NCI-H2029 (cell line): ENCODE measurements around the gene FBXO31.
A peak's percentile ranks its signal among the peaks of the same experiment; 100 is the strongest.

ENCODE experiments used
- DNase-seq: peaks from one replicate; lab custom pipeline; 2025; lab: John Stamatoyannopoulos, UW

The FBXO31 gene

DNA sequence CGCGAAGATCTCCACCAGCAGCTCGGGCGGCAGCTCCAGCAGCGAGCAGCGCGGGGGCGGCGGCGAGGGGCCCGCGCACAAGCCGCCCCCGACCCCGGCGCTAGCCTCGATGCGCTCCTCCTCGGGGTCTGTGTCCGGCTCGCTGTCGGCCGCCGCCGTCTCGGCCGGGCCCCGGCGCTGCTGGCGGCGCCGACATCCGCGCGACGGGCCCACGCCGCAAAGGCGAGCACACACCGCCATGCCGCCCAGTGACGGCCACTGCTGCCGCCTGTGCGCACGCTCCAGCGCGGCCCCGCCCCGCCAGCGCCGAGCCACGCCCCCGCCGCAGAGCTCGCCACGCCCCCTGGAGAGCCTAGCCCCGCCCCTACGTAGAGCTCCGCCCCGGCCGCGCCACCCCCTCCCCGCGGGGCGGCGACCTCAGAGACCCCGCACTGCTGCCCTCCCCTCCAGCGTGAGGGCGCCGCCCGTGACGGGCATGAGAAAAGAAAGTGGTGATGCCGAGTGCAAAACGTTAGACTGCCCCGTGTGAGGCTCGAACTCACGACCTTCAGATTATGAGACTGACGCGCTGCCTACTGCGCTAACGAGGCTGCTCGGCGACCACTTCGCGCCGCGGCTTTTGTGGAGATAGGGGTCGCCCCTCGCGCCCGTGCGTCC, at the start of gene FBXO31:
Gene FBXO31 (minus strand): TSS at position 272 of the 657 bp plus-strand sequence. CDS start 32 bp downstream, at position 240.
- DNase-seq = peak; percentile 46

DNA sequence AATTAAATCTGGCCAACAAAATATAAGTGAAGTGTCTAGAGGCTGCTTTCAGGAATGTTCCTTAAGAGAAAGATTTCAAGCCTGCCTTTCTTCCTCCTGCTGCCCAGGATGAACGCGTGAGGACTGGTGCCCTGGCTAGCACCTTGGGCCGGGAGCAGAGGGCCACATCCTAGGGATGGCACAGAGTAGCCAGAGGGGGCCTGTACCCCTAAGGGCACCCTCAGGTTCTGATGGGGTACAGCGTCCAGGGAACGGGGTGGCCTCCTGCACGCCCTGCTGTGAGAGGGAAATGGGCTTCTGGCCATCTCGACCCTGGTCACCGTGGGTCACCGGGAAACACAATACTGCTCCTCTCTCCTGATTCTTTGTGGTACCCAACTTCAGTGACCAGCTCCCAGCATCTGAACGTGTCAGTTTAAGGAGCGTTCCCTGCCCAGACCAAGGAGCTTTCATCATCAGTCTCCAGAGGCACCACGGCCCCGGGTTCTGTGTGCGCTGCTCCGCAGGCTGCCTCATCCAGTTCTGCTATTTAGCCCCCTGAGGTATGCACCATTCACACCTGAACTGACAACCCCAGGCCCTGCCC, 48.8 kb upstream of the FBXO31 start:
- DNase-seq = no peak

DNA sequence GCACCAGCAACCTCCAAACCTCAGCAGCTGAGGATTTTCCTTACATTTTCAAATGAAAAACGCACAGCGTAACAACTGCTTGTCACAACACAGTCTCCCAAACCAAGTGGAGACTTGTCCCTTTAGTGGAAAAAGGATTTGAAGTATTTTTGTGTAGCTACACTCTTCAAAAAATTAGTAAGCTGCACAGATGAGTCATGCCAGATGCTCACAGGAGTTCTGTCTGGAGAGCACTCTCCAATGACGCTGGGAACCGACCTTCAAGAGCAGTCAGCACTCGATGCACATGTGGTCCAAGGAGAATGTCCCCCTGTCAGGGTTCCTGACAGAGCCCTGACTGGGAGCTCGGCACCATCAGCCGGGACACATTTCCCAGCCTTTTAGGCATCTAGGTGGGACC, 48.4 kb upstream of the FBXO31 start:
- DNase-seq = no peak

DNA sequence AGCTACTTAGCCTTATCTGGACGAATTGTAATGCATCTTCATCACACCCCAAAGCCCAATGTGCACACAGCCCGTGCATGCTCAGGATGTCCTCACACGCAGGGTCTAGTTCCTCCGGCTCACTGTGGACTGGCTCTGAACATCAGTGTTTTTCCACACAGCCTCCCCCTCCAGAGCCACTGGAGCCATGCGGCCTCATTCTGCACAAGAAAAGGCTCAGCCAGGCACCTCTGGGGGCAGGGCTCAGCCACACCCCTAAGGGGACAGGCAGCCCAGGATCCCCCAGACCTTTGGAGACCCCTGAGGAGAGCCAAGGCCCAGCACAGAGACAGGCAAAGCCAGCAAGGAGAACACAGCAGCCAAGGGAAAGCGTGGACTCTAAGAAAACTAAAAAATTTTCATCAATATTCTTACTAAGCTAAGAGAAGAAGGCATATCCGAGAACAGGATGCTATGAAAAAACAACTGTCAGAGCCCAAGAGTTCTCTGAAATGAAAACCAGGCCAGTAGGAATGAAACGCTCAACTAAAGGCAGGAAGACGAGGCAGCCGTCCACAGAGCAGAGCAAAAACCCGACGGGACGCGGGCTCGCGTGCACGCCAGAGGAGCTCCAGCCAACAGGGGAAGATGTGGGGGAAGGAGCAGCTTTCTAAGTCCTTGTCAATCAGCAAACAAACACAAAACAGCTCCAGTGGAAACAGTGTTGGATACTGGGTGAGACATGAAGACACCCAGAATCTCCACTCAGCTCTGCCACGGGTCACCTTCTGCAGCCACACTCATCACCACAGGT, 43.0 kb upstream of the FBXO31 start:
- DNase-seq = no peak

DNA sequence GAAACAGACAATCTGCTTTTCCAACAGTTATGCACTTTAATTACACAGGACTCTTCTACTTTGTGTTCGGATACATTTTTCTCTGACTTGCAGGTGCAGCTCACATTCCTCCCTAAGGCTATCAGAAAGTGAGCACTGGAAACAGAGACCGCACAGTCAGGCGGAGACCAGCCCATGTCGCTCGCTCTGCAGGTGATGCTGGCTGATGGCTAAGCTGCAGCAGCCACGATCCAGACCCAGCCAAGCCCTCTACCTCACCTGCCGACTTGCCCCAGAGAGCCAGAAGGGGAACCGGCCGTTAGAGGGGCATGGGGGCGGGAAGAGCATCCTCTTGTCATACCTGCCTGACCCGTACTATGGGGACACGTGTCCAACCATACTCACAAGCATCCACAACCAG, 42.4 kb upstream of the FBXO31 start:
- no peak for DNase-seq

DNA sequence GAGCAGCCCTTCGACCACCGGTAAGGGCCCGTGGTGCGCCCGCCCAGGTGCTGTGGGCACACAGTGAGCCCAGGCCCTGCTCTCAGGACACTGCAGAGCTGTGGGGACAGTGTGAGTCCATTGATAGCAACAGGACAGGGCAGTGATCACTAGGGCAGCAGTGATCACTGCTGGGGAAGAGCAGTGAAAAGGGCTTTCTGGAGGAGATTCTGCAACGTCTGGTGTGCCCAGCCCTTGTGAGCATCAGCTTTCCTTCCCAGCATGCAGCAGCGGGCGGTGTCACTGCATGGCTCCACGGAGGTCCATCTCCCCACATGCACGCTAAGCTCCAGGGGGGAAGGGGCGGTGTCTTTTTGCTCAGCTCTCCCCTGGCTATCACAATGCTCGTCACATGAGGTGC, 40.7 kb upstream of the FBXO31 start:
- no peak for DNase-seq

- DNase-seq = no peak
Measured at GRCh38 chr16:87423429-87423828, 39.9 kb upstream of the FBXO31 start.

GRCh38 chr16:87422106-87422505, 38.5 kb upstream of the FBXO31 start:
- DNase-seq = no peak

DNA sequence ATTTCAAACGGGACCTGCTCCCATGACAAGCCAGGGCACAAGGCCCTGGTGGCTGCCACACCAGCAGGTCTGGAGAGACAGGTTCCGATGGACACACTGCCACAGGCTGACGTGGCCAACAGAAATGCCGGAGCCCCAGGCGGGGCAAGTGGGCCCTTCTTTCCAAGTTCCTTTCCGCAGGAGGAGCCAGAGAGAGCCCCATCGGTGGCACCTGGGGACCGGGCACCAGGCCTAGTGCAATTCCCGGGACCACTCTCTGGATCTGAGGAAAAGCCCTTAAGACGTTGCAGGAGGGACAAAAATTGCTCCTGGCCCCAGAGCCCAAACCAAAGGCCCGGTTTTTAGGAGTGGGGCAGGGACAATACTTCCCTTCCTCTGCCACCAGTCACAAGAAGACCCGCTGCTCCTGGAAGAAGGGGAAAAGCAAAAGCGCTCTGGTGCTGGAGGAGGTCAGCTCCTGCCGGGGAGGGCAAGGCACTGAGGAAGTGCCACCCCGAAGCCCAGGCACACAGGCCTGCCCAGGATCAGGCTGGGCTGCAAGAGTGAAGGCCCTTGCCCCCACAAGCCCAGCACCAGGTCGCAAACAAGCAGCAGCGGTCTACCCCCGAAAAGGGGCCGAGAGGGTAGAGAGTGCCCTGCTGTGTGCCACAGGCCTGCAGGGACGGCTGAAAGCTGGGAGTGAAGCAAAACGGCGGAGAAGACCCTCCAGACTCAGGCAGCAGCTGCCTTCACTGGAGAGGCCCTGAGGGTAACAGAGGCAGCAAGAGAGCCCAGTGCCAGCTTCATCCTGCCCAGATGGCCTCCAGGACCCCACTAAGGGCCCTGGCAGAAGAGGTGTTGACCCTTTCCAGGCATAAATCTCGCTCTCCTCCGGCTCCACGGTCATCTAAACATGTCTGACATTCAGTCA, 37.7 kb upstream of the FBXO31 start:
- DNase-seq = no peak

DNA sequence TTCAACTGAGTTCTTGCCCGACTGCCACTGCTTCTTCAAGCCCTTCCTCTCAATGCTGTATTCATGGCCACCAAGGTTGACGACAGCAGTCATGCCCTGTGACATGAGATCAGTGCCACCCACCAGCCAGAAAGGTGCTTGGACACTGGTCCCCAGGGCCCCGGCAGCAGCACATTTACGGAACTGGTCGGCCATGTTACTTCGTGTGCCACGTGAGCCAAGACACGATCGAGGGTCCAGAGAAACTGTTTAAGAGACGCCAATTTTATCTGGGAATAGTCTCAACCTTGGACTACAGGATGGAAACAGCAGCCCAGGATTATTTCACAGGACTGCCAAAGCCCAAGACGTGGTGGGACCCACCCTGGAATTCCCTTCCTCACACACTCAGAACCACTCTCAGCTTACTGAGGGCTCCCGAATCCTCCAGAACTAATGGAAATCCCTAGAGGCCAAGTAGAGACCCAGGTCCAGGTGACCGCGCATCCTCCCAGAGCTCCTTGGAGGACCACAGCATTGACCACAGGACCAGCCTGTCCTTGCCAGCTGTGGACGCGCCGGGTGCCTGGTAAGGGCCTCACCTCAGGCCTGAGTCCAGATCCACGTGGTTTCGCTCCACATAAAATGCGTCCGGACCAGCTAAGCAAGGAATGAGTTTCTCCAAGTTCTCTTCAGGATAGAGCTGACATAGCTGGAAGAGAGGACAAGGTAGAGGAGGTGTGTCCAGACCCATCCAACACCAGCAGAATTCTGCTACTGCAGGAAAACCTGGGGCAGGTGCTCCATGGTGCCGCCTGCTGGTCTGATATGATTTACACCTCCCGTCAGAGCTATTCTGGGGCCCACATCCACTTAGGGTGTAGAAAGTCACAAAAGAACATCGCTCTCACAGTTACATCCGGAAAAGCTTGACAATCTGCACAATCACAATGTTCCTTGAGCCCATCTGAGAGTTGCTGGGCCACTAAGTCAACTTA, 36.7 kb upstream of the FBXO31 start:
- DNase-seq = no peak

DNA sequence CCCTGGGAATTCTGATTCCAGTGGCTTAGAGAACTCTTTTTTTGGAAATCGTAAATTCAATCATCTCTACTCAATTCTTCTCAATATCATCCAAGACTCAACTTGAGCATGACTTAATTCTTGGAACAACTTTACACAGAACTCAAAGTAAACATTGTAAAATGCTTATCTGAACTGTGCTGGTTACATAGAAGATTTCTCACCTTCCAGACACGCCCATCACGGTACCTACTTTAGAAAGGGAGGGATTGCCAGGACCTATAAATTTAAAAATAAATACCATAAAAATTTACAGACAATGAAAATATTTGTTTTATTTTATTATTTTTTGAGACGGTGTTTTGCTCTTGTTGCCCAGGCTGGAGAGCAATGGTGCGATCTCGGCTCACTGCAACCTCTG, 35.1 kb upstream of the FBXO31 start:
- no peak for DNase-seq

DNA sequence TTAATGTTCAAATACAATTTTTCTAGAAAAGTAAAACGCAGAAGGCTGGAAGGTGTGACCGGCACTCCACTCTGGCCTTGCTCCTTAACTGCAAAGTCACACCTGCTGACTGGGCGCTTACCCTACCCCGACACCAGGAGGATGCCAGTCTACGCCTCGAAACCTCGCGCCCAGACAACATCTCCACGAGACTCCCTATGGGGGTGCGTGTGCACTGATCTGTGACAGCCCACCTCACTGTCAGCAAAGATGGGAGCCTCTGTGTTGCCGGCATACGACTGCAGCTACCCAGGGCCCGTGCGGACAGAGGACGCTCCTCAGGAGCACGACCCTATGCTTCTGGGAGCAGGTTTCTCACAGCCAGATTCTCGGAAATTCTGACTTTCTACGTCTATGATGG, 34.6 kb upstream of the FBXO31 start:
- DNase-seq = no peak

DNA sequence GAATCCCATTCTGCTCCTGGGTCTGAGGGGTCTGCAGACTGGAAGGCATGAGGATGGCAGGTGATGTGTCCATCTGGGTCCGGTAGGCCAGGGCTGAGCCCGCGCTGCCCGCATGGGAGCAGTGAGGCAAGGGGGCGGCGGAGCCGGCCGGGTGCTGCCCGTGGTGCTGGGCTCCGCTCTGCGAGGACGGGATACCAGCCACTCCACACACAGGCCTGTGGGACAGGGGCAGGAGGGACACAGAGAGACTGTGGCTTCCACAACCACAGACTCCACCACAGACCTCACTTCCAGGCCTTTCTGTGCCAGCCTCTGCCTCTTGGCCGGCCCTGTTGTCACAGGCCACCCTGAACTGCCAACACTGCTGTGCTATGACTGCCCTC, 33.9 kb upstream of the FBXO31 start:
- no peak for DNase-seq

DNA sequence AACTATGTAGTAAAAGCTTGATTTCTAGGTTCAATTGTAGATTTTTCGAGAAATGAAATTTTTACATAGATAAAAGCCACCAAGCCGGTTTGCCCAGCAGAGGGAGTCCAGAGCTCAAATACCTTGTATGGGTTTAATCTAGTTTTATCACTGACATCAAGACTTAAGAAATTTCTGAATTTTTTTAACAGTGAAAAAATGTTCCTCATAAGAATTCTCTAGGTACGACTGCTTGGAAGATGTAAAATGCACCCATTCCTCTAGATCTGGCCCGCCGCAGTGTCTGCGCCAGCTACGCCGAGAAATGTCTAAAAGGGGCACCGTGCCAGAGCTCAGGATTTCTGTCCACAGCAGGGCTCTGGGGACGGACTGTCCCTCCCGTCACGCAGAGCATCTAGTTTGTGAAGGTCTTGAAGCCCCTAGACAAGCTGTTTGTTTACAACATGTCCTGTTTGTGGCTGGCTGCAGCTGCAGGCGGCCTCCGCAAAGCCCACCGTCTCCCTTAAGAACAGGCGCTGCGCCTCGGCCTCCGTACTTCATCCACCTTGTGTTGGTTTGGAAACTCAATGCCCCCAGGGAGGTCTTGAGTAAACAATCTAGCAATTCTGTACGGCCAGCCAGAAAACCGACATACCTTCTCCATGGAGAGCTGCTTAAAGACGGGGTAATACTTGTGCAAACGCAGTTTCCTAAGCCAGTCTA, 33.4 kb upstream of the FBXO31 start:
- DNase-seq = no peak

- no peak for DNase-seq
Measured at GRCh38 chr16:87415441-87415840, 31.9 kb upstream of the FBXO31 start.

- DNase-seq = no peak
Measured at GRCh38 chr16:87414251-87414680, 30.7 kb upstream of the FBXO31 start.

- no peak for DNase-seq
Measured at GRCh38 chr16:87412996-87413421, 29.4 kb upstream of the FBXO31 start.

DNA sequence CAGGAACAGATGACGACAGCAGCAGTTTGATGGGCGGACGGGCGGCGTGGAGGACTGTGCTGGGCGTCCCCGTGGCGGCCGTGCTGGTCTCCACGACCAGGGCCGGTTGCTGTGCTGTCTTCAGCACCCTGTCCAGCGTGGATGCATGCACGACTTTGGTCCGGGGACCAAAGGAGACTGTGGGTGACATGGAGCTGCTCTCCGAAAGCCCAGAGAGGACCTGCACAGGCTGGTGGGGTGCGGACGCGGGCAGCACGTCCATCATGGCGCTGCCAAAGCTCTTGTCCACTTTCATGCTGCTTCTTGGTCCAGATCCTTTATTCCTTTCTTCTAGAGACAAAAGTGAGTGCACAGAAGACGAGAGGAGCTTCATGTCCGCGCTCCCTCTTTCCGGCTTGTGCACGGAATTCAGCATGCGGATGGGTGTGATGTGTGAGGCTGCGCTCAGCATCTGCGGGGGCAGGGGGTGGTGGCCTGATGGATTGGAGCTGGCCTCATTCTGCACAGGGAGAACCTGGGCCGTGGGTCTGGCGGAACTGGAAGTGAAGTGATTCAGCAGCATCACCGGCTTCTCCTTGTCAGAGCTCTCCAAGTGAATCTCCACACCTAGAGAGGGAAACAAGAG, 28.9 kb upstream of the FBXO31 start:
- DNase-seq = no peak

GRCh38 chr16:87411375-87412271, 28.0 kb upstream of the FBXO31 start:
- DNase-seq = no peak
